OCI-LY7 (cell line): ENCODE measurements around the gene CHRDL1.

Experiments used
- EZH2phosphoT487 ChIP-seq: fragments of 200-600 bp; sonication (generic); IDR thresholded peaks from 2 replicates; pipeline ENCODE4 v1.6.1; 2018; ENCODE audit warnings: low read depth, borderline replicate concordance, mild to moderate bottlenecking, mixed run types, antibody characterized with exemption, low read length, moderate library complexity, mixed read lengths
- TF ChIP-seq, protein P1 (sequence below): fragments of 200-600 bp; sonication (generic); conservative IDR thresholded peaks from 2 replicates; pipeline ENCODE4 v1.5.1; 2014; ENCODE audit warnings: mild to moderate bottlenecking, antibody characterized with exemption, low read length, moderate library complexity, mixed read lengths

- TF ChIP-seq, protein P1, sequence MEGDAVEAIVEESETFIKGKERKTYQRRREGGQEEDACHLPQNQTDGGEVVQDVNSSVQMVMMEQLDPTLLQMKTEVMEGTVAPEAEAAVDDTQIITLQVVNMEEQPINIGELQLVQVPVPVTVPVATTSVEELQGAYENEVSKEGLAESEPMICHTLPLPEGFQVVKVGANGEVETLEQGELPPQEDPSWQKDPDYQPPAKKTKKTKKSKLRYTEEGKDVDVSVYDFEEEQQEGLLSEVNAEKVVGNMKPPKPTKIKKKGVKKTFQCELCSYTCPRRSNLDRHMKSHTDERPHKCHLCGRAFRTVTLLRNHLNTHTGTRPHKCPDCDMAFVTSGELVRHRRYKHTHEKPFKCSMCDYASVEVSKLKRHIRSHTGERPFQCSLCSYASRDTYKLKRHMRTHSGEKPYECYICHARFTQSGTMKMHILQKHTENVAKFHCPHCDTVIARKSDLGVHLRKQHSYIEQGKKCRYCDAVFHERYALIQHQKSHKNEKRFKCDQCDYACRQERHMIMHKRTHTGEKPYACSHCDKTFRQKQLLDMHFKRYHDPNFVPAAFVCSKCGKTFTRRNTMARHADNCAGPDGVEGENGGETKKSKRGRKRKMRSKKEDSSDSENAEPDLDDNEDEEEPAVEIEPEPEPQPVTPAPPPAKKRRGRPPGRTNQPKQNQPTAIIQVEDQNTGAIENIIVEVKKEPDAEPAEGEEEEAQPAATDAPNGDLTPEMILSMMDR, result no peak
- no peak for TF ChIP-seq EZH2phosphoT487
Observed at GRCh38 chrX:110791071-110791470, 4.5 kb downstream of the CHRDL1 start.
